Kidney tubule cell (primary cell): ENCODE measurements around the gene MGAT5B.

ENCODE experiments used
- DNase-seq: peaks from one replicate; pipeline ENCODE4 v3.0.0-alpha.2; 2018; ENCODE audit warnings: low spot score

MGAT5B gene

DNA sequence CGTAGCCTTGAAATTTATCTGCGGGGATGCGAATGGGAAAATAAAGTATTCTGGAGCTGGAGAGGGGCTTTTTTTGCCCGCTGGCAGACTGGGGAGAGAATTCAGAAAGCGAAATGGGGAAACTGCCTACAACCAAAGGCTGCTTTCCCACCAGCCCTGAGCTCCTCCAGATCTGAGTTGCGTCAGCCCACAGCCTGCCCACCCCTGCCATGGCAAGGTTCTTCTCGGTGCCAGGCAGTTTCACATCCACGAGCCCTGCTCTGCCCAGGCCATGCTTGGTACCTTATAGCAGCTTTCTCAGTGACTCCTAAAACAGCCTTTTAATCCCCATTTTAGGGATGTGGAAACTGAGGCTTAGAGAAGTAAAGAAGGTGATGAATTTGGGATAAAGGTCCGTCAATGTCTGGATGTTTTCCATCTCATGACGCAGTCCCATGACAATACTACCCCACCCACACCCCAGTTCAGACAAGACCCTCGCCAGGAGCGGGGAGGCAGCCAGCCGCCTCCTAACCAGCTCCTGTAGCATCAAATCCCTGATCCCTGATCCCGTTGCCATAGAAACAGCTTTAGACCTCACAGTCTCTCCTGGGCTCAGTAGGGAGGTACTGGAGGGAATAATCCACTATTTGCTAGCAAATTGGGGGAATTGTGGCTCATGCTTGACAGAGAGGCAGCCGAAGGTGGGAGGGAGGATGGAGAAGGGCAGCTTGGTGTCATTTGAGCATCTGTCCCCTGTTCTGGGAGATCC, 113.5 kb downstream of the MGAT5B start:
- no peak for DNase-seq

DNA sequence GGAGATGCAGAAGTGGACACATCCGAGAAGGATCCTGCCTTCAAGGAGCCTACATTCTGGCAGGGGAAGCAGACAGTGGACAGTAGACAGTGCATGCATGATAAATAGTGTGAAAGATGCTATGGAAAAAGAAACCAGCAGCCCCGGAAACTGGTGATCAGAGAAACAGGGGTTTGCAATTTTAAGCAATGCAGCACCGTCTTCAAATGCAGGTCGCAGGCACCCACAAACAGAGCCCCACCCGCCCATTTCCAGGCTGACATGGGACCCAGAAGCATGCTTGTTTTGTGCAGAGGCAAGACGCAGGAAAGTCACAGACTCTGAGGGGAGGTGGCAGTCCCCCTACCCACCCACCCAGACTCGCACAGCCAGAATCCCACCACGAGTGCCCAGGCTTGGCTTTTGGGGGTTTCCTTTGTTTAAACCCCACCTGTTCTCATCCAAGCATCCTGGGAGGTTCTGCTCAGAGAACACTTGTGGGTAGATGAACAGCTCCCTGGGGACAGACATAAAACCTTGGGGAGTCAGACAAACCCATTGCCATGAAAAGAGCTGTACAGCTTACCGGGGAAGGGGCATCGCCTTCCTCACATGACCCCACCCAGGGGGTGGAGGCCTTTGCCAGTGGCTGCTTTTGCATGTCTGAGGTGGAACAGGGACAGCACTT, 114.3 kb downstream of the MGAT5B start:
- DNase-seq: no peak

DNA sequence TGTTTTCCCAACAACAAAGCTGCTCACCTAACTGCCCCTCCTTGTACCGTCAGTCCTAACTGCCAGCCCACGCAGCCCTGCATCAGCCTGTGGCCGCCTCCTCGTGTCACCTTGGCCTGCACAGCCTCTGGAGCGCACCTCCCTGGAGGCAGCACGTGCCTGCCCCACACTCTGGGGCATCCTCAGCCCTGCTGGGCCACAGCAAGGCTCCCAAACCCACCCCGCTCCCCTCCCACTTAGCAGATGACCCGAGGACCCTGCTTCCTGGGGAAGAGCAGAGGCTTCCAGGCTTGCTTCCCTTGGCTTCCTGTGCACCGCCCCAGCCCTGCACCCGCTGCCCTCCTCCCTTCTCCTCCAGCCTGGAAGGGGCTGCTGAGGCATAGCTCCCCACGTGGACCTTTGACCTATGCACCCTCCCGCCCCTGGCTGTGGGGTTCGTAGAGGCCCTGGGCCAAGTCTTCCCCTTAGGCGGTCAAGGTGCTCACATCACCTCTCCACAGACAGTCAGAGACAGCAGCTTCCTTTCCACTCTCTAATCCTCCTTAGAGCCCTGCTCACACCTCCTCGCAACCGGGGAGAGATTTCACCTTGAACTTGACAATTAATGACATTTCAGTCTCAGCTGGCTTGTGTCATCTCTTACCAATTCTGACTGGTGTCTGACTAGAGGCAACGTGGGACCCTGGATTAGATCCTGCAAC, 115.0 kb downstream of the MGAT5B start:
- no peak for DNase-seq

DNA sequence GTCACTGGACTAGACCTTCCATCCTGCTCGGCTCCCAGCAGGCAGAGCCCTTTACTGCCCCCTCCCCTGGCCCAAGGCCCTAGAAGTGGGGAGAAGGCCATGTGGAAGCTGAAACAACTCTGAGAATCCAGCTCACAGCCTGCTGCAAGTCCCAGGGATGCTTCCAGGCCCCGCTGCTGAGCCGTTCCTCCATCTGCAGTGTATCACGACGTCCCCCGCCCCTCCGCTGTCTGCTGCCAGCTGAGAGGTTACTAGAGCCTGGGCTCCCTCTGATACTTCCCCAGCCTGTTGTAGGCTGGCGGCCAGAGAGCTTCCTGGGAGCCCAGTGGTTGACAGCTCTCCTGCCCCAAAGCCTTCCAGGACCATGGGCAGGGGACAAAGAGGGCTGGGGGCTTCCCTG, 118.2 kb downstream of the MGAT5B start:
- no peak for DNase-seq

DNA sequence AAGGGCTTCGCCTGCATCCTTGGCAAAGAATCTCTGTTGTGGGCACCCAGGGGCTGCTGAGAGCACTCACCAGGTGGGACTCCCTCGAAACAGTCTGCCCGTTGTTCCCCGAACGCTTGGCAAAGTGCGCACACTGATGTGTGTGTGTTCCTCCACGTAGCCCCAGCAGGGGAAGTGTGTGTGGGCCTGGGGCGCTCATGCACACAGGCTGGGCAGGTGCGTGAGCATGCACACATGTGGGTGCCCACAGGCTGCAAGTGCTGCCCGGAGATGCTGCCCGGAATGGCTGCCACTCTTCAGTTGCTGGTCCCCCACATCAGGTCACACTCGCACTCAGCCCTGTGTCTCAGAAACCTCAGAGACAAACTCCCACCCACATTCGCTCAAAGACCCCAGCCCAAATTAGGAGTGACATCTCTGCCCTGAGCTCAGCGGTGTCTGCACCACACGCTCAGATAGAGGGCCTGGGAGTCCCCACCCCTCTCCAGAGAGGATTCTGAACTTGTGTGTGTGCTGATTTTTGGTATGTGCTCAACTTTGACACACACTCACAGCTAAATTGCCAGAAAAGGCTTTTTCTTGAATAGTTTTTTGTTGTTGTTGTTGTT, 119.4 kb downstream of the MGAT5B start:
- DNase-seq: no peak

GRCh38 chr17:76988796-76989195, 120.6 kb downstream of the MGAT5B start:
- DNase-seq: no peak

- DNase-seq: no peak
Measured at GRCh38 chr17:76989519-76989918, 121.3 kb downstream of the MGAT5B start.

DNA sequence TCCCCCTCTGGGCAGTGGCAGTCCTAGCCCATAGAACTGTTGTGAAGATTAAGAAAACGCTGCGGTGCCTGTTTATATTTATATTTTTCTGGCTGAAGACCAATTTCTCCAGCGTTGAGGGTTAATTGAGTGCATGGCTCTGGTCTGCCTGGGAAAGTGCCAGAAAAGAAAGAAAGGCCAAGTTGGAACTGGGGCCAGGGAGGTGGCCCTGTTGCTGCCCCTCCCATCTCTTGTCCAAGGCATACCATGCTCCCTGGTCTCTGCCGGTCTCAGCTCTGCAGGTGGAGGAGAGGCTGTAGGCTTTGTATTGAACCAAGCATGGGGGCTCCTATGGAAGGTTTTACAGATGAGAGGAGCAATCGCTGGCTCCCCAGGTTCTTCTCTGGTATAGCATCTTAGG, 124.7 kb downstream of the MGAT5B start:
- DNase-seq: no peak

- no peak for DNase-seq
Measured at GRCh38 chr17:76993651-76994050, 125.4 kb downstream of the MGAT5B start.

DNA sequence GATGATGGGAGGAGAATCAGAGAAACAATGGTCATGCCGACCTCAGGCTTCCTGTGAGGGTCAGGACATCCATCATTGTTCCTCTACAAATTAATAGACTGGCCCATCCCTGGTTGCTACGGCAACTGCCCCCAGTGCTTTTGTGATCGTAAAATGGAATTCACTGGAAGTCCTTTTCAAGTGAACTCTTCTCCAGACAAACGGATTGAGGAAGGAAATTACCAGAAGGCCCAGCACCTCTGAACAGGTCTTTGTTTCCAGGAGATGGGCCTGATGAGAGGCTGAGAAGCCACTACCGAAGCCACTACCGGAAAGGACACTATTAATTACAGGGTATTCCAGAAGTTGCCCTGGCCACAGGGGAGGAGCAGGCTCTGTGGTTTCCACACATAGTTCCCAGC, 126.0 kb downstream of the MGAT5B start:
- no peak for DNase-seq

GRCh38 chr17:76995387-76996105, 127.3 kb downstream of the MGAT5B start:
- no peak for DNase-seq

DNA sequence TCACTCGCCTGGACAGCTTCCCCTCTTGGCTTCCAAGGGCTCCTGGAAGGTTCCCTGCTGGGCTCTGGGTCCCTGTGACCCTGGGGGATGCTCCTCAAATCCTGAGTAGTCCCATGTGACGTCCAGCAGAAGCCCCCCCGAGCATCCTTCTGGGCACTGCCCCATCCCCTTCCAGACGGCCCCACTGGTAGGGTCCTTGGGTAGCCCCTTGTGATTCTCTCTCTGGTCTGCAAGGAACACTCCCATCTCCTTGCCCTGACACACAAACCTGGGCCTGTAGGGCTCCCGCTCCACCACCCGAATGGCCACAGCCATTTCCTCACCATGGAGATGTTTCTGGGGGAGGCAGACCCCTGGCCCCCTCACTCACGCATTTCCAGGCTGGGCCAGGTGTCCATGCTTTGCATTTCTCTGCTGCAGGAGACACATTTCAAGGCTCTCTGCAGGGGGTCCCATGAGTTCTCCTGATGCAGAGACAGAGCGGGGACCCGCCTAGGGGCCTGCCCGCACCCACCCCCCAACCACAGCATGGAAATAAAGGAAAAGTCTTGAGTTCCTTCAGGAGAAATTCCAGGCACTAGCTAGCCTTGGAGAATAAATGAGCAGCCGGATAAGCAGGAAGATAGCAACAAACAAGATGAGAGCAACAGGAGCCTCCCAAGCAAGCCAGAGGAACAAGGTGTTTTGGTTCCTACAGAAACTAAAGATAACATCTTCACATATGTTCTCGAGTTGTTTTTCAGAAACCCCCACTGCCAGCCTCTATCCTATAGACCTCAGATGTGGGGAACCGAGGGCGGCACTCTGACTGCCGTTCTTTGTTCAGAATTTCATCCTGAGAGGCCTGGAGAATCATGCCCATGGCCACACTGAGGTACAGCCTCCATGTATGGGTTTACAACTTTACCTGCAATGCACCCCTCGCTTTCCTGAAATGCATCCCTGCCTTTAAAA, 128.8 kb downstream of the MGAT5B start:
- no peak for DNase-seq

- no peak for DNase-seq
Measured at GRCh38 chr17:76997981-76998531, 129.9 kb downstream of the MGAT5B start.

GRCh38 chr17:76998839-76999238, 130.6 kb downstream of the MGAT5B start:
- DNase-seq: no peak
